Stimulated activated CD4-positive, alpha-beta T cell treated with anti-CD3 and anti-CD28 coated beads, Interleukin-1b, Interleukin-23, amount 100 ng/mL, for 24 hours (primary cell): ENCODE results near the gene HACD3.
"Not testable (repeated sequence)": the region's sequence is repeated elsewhere in the genome, so short reads cannot be mapped to it uniquely, and the experiment has no call there.

Source experiments
- DNase-seq, 4 experiments: peaks; one replicate each; pipeline ENCODE4 v3.0.0-alpha.2; 2020; ENCODE audit warnings: low read depth in 4 of 4, low spot score in 1 of 4

The HACD3 gene

DNA sequence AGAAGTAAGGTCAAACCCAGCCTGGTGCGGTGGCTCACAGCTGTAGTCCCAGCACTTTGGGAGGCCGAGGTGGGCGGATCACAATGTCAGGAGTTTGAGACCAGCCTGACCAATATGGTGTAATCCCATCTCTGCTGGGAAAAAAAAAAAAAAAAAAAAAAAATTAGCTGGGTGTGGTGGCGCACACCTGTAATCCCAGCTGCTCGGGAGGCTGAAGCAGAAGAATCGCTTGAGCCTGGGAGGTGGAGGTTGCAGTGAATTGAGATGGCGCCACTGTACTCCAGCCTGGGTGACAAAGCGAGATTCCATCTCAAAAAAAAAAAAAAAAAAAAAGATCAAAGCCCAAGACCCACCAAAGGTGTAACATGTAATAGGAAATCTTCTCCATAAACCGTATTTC lies 19.0 kb downstream of the HACD3 start:
- not testable (repeated sequence) for DNase-seq

DNA sequence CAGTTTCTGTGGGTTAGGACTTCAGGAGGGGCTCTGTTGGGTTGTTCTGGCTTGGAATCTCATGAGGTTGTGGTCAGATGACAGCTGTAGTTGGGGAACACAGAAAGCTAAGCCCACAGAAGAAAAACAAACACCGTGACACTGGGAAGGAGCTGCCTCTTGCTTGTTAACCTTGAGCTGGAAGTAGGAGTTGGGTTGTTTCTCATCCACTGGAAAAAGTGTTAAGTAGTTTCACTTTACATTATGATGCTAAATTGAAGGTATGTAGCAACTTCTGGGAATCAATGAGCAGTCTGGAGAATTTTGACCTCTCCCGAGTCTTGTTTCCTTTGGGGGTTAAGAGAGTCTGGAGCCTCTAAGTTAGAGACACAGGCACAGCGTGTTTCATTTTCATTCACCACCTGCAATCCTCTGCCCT lies 20.4 kb downstream of the HACD3 start:
- no peak for DNase-seq

DNA sequence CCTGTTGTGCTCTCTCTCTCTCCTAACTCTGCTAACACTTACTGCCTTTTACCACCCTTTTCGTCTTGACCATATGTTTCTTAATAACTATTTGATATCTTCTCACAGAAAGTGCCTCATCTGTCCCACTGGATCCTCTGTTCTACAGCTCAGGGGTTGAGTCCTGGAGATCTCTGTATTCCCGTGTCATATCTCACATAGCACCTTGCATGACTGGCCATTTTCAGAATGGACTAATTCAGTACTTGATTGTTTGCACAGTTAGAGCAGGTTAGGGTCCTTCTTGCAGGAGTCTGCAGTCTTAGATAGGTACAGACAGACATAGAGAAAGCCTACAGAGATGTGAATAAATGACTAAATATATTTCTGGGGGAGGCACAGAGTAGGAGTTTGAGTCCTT lies 20.9 kb downstream of the HACD3 start:
- DNase-seq: no peak

DNA sequence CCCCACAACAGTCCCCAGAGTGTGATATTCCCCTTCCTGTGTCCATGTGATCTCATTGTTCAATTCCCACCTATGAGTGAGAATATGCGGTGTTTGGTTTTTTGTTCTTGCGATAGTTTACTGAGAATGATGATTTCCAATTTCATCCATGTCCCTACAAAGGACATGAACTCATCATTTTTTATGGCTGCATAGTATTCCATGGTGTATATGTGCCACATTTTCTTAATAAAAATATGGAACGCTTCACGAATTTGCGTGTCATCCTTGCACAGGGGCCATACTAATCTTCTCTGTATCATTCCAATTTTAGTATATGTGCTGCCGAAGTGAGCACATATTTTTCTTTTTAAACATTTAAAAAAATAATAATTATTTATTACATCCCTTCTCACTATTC lies 22.6 kb downstream of the HACD3 start:
- DNase-seq: not testable (repeated sequence)

DNA sequence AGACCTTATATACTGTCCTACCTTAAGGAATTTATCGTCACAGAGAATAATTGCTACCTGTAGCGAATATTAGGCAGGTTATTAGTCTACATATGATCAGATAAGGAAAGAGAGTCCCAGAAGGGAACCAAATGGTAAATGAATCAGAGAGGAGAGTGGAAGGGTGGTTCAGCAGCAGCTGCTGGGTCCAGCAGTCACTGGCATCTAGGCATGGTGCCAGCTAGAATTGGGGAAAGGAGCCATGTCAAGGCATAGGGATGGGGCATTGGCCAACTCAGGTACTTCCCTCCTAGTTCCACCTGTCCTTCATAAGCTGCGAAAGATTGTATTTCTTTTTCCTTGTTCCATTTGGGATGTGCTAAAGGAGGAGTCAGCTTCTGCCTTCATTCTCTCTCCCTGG lies 23.4 kb downstream of the HACD3 start:
- no peak for DNase-seq

DNA sequence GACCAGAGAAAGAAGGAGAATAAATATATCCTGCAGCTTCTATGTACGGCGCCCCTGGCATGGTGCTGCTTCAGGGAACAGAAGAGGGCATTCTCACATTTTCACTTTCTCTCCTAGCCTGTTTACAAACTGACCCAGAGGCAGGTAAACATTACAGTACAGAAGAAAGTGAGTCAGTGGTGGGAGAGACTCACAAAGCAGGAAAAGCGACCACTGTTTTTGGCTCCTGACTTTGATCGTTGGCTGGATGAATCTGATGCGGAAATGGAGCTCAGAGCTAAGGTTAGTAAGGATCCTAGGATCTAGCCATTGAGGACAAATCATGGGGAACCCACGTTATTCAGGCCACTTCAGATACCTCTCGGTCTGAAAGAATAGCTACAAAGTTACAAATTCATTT lies 26.4 kb downstream of the HACD3 start:
- DNase-seq: no peak

DNA sequence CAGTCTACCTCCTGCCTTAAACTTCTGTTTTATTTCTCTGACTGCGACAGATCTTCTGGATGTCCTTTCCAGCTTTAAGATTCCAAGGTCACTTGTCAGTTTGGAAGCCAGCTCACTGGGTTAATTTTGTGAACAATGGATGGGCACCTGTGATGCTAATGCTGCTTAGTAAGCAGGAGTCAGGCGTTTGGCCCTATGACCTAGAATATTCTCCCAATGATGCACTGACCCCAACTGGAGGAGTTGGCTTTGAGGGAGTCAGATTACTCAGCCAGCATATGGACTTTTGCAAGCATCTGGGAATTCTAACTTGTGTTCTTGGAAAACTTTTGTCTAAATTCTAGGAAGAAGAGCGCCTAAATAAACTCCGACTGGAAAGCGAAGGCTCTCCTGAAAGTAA lies 28.1 kb downstream of the HACD3 start:
- no peak for DNase-seq

DNA sequence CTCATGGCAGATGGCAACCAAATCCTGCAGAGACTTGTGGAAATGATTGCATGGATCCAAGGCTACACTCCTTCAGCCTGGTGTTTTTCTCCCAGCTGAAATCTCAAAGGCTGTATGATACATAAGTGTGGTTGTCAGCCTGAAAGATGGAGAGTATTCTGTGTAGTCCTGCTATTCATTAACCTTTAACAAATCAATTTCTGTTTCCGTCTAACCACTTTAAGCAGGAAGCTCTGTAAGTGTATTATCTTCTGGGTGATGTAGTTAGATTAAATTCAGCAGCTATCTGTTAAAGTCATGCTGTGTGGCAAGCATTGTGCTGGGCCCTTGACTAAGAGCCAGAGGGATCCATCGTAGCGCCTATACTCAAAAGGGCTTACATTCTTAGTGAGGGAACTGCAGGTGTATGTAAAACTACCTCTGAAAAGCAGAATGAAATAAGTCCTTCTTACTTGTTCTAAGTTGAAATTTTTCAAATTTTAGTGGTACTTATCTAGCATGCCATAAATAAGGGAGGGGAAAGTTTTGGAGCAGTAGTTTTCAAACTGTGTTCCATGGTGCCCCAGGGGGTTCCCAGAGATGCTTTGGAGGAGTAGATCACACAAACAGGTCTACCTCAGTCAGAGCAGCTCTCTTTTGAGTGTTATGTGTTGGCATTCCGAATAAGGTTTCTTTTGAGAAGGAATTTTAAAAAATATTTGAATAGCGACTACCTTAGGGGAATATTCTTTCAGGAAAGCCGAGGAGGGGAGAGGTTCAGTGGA lies 28.9 kb downstream of the HACD3 start:
- no peak for DNase-seq

DNA sequence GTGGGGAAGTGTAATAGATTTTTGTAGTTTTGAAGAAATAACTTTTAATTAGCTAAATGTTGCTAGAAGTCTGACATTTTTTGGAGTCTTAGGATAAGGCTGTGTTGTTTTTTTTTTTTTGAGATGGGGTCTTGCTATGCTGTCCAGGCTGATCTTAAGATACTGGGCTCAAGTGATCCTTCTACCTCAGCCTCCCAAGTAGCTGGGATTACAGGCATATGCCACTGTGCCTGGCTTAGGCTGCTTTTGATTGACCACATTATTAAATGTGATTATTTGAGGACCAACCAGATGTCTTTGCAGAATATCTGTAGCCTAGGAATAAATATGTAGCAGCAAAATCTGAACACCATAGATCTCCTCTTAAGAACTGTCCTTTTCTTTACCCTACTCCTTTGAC lies 29.7 kb downstream of the HACD3 start:
- no peak for DNase-seq

DNA sequence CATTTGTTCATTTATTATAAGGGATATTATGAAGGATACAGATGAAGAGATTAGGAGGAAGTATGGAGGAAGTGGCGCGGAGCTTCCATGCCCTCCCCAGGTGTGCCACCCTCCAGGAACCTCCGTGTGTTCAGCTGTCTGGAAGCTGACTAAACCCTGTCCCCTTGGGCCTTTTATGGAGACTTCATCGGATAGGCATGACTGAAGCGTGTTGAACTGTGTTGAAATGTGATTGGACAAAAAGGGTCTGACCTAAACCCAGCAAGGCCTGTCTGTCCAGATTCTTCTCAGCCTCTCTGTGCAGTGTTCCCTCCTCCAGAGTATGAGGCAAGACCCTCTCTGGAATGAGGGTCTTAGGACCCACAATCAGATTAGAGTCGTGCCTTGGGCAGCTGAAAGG lies 31.7 kb downstream of the HACD3 start:
- DNase-seq: no peak

DNA sequence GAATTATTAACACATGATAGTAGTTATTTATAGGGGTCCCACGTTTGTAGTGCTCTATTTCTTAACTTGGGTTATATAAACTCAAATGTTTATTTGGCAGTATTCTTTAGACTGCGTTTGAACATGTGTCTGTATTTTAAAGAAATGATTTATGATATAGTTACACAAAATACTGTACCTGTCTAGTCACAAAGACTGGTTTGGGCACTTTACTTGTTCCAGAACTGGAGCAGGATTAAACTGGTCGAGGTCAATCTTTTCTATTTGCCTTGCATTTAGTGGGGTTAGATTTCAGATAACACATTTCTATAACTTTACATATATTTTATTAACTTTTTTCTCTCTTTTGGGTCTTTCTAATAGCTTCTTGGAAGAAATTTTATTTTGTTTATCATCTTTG lies 39.5 kb downstream of the HACD3 start:
- DNase-seq: no peak

DNA sequence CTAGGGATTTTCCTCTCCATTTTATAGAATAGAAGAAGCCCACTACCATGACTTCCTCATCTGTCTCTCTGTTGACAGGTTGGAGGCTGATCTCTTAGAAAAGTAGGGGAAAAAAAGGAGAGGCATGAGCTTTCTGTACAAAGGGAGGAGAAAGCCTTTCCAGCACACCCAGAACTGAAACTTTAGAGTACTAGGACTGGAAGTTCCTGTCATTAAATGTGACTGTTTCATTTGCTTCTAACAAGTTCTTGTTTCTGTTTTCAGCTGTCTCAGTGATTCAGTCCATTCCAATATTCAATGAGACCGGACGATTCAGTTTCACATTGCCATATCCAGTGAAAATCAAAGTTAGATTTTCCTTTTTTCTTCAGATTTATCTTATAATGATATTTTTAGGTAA lies 41.7 kb downstream of the HACD3 start:
- no peak for DNase-seq

DNA sequence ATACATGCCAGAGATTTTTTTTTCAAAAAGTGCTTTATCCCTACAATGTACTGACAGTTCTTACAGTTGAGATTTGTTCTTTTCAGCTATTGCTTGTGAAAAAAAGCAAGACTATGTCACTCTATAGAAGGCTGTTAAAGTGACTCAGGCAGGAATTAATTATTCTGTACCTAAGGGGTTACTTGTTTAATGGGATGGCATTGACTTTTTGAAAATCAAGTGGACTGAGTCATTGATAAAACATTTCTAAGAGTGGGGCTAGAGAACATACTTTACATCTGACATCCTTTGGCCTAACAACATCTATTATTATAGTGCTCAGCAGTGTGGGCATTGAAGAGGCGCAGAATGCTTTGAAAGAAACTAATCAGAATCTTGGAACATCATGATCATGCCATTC lies 46.4 kb downstream of the HACD3 start:
- no peak for DNase-seq

DNA sequence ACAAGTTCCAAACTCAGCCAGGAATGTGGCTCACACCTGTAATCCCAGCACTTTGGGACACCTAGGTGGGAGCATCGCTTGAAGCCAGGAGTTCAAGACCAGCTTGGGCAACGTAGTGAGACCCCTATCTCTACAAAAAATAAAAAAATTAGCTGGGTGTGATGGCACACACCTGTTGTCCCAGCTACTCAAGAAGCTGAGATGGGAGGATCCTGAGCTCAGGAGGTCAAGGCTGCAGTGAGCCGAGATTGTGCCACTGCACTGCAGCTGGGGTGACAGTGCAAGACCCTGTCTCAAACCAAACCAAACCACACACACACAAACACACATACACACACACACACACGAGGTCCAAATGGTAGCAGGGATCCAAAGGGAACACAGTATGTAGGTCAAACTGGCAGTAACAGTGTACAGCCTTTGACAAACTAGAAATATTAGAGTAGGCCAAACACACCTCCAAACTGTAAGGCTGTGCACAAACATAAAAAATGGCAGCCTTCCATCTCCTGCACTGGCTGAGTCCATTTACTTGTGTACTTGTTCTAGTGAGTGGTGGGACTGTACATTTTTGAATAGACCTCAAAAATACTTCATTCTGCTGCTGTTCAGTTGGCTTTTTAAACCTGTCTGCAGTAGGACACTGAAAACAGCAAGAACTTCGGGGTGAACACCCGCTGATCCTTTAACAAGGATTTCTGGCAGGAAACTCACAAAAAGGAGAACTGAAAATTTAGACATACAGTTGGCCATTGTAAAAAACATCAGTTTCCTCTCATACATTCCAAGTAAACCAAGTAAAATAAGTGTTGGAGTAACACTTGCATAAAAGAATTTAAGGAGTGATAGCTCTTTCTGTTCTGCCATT lies 47.1 kb downstream of the HACD3 start:
- no peak for DNase-seq

DNA sequence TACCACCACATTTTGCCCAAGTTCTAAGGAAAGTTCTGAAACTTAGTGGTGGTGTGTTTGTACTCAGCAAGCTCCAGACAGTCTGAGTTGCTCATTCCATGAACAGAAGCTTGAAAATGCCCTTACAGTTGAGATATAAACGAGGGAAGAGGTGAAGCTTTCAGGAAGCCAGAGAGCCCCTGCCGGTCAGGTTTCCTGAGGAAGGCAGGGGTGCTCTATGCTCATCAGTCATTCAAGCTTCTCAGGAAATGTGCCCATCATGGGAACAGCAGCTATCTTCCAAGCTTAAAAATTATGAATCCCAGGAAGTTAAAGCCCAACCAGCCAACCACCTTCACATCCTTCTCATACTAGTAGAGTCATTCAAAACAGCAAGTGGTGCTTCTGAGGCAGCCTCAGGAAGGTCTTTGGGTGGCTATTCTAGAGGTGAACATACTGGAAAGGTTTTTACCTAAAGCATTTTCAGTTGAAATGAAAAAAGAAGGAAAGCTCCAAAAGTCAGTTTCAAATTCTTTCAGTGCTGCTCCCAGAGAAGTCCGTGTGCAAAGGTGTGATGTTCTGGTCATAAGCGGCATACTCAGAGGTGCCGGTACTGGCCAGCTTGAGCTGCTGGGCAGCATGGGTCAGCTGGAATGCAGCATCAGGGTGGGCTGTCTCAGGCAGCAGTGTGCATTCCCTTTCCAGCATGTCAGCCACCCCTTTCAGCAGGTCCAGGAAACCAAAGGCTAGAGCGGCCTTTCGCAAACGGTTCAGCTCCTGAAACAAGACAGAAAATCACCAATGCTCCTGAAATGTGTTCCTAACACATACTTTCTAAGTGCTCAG lies 48.9 kb downstream of the HACD3 start:
- DNase-seq: no peak

DNA sequence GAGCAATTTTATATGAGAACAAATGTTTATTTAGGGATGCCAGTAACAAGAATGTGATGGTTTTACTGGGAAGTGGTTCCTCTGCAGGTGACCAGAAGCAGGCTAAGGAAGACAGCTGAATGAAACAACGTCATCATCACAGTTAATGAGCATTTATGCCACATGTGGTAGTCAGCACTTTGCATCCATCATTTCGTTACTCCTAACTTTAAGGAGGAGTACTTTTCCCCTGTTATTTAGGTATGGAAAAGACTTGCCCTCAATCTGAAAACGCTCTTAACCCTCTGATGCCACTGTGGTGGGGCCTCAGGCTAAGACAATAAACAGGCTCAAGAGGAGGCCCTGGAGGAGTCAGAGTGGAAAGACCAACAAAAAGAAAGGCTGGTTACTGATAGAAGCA lies 49.5 kb downstream of the HACD3 start:
- no peak for DNase-seq

DNA sequence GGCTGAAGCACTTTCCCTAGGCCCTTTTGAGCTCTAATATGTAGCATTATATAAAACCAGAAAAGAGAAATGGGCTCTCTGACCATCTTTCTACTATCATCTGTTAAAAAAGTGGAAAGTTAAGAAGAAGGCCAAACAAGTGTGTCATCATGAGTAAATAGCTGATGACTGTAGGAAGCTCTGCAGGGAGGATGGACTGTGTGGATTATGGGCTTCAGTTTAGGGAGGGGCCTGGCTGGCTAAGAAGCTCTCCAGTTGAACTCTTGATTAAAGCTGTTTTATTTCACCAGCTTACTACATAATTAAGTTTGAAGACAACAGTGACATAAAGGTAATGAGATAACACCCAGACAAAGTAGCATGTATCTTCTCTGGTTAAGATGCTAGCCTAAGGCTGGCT lies 50.0 kb downstream of the HACD3 start:
- DNase-seq: no peak

DNA sequence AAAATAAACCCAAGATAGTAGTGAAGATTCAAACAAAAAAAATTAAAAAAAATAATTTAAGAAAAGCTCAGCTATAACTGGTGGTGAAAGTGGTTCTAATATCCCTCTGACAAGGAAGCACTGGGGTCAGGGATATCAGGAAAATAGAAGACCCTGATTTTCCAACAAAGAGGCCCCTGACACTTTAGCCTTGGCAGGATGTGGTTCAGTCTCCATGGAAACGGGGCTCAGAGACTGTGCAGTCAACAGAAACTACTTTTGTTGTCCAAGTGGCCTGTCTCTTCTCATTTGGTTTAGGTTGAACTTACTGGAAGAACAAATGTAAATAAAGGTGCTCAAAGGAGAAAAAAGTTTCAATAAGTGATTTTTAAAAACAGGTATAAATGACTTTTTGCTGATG lies 53.4 kb downstream of the HACD3 start:
- DNase-seq: no peak

DNA sequence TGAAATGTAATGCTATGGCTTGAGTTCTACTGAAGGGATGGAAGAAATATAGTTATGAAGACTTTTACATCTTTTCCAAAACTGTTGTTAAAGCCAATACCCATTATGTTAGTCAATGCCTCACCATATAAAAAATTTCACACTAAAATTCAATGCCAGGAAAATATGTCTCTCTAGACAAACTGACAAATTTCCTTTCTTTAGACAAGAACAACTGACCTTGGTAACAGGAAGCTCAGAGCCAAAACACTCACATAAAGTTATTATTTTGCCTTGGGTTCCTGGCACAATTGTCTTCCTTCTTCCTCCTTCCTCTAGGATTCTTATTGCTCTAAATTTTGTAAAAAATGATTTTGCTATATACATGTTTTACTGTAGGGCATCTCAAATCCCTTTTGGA lies 54.0 kb downstream of the HACD3 start:
- no peak for DNase-seq

DNA sequence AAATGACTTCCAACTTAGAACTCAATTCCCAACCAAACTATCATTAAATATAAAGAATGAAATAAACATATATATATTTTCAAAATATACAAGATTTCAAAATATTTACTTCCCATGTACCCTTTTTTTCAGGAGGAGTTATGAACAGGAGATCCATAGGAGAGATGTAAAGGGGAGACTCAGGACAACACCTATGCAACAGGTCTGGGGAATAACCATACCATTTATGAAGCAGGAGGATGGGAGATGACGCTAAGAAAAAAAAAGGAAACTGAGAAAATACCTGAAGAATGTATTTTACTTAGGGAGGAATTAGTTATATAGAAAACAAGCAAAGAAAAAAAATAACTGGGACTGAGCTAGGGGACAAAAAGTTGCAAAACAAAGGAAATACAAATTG lies 56.8 kb downstream of the HACD3 start:
- DNase-seq: no peak

DNA sequence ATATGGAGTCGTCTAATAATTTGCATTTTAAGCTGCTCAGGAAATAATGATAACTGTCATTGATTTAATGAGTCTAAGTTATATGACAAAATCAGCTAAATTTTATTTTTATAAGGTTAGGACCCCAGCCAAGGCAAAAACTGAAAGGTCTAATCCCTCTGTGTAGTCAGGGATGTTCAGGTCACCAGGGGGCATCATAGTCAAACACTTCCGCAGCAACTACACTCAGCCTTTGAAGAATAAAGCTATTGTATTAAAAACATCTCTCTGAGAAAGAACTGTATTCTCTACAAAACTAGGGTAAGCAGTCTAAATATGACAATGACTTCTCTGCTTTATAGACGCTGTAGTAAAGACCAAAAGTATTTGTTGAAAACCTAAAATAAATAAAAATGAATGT lies 65.7 kb downstream of the HACD3 start:
- DNase-seq: no peak

DNA sequence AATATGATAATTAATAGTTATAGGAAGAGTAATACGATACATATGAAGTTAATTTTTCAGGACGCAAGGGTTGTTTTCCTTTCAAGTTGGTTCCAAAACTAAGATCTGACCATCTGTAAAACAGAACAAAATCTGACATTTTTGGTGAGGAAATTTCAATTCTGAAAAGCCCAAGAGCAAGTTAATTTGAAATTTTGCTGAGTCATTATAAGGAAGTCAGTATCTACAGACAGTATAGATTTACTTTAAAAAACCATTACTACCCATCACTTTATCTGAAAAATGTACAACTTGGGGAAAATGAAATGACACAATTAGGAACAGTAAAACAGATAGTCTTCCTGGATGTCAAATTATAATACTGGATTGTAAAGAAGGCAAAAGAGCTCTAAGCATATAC lies 68.2 kb downstream of the HACD3 start:
- DNase-seq: no peak
